OCI-LY3 (cell line): Measurements from ENCODE around the gene AGAP1.

ENCODE experiments used
- CTCF ChIP-seq: fragments of 200-600, 300-600 bp; sonication (generic); IDR thresholded peaks from 2 replicates; pipeline ENCODE4 v1.5.1; 2014; ENCODE audit warnings: antibody characterized with exemption, low read length, low read depth
- EZH2phosphoT487 ChIP-seq: fragments of 200-600 bp; shearing (Covaris generic); IDR thresholded peaks from 2 replicates; pipeline ENCODE4 v1.6.1; 2018; ENCODE audit warnings: antibody characterized with exemption, mixed run types, low read depth

- TF ChIP-seq CTCF (no peak), EZH2phosphoT487 (no peak)
Measured at GRCh38 chr2:235570256-235570655, 76.4 kb downstream of the AGAP1 start.
